ENCODE data around the gene CLEC16A.

CLEC16A gene

DNA sequence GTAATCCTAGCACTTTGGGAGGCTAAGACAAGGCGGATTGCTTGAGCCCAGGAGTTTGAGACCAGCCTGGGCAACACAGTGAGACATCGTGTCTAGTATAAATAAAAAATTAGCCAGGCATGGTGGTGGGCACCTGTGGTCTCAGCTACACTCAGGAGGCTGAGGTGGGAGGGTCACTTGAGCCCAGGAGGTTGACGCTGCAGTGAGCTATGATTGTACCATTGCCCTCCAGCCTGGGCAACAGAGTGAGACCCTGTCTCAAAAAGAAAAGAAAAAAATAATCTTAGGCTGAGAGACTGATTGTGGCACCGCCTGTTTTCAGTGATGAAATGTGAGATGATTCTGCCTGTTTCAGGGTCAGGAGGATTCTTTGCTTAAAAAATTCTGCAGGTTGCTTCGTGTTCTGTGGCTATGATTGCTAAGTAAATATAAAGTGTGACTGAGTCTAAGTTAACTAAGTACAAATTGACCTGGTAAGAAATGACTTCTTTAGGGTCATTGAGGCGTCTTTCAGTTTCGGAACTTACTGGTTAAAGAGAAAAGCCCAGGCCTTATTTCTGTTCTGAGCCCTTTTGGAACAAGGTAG is 183.3 kb downstream of the CLEC16A start:
- no peaks in the 10 kb centered on the region for H3K9me3 ChIP-seq (ENCODE audit: control insufficient read depth, low read length)
- no peak overlapping the region for H3K9ac ChIP-seq (ENCODE audit: low read length)
- H3K36me3 ChIP-seq (ENCODE audit: control insufficient read depth, insufficient read depth, low read length), result no peaks in the 10 kb centered on the region
- no peak overlapping the region for H3K4me3 ChIP-seq (ENCODE audit: low read length)
- no peaks in the 10 kb centered on the region for H3K27me3 ChIP-seq (ENCODE audit: control insufficient read depth, insufficient read depth, low read length)
- H3K4me1 ChIP-seq (ENCODE audit: control insufficient read depth, insufficient read depth, low read length), result peaks cover 11% of the 10 kb centered on the region

DNA sequence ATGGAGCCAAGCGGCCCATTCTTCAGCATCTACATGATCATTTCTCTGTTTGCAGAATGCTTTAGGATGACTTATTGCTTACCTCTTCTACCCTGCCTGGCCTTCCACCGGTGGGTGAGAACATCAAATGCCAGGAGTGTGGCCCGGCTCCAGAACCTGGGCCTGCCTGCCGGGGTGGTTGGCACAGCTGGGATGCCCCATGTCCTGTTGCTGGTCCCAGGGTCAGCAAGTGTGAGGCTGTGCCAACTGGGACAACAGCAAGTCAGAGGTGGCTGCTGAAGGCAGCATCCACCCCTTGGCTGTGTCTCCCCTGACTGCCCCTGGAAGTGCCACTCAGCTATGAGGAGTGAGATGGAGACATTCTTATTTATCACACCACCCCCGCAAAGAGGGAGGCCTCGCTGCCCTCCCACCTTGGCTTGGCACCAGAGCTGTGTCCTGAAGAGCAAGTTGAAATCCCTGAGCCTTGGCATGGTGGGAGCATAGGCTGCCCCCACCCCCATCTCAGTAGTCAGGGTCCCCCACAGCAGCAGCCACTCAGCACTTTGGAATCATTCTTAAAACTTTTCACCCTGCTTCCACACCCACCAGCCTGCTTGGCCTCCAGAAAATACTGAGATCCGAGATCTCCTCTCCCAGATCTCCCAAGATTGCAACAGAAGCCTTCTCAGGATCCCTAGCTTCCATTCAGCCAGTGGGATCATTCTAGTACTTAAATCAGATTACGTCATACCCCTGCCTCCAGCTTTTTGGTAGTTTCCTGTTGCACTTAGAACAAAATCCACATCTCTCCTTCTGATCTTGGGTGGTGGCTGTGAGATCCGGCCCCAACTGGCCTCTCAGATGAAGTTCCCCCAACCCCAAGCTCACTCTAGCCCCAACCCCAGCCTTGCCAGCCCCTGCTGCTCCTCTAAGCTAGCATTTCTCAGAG is 184.1 kb downstream of the CLEC16A start:
- Histone ChIP-seq H3K36me3 (ENCODE audit: control insufficient read depth, insufficient read depth, low read length) (no peaks in the 10 kb centered on the region), H3K9ac (ENCODE audit: low read length) (no peak overlapping the region), H3K4me1 (ENCODE audit: control insufficient read depth, insufficient read depth, low read length) (peaks cover 18% of the 10 kb centered on the region), H3K27me3 (ENCODE audit: control insufficient read depth, insufficient read depth, low read length) (no peaks in the 10 kb centered on the region), H3K4me3 (ENCODE audit: low read length) (no peak overlapping the region), H3K9me3 (ENCODE audit: control insufficient read depth, low read length) (no peaks in the 10 kb centered on the region)

DNA sequence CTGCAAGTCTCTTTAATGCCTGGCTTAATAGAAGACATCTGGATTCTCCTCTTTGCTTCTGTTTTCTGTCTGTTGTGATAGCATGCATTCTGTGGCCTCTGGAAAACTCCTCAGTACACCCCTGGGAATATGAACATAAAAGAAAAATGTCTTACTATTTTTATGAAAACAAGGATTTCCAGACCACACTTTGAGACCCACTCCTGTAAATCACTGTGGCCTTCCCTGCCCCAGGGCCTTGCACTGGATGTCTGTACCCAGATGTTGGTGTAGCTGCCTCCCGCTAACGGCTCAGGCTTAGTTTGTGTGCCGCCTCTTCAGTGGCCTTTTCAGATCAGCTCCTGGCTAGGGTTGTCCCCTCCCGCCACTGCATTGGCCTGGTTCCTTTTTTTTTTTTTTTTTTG is 185.0 kb downstream of the CLEC16A start:
- Histone ChIP-seq H3K4me3 (ENCODE audit: low read length) (no peak overlapping the region), H3K27me3 (ENCODE audit: control insufficient read depth, insufficient read depth, low read length) (no peaks in the 10 kb centered on the region), H3K36me3 (ENCODE audit: control insufficient read depth, insufficient read depth, low read length) (no peaks in the 10 kb centered on the region), H3K4me1 (ENCODE audit: control insufficient read depth, insufficient read depth, low read length) (peaks cover 25% of the 10 kb centered on the region), H3K9me3 (ENCODE audit: control insufficient read depth, low read length) (no peaks in the 10 kb centered on the region), H3K9ac (ENCODE audit: low read length) (no peak overlapping the region)

DNA sequence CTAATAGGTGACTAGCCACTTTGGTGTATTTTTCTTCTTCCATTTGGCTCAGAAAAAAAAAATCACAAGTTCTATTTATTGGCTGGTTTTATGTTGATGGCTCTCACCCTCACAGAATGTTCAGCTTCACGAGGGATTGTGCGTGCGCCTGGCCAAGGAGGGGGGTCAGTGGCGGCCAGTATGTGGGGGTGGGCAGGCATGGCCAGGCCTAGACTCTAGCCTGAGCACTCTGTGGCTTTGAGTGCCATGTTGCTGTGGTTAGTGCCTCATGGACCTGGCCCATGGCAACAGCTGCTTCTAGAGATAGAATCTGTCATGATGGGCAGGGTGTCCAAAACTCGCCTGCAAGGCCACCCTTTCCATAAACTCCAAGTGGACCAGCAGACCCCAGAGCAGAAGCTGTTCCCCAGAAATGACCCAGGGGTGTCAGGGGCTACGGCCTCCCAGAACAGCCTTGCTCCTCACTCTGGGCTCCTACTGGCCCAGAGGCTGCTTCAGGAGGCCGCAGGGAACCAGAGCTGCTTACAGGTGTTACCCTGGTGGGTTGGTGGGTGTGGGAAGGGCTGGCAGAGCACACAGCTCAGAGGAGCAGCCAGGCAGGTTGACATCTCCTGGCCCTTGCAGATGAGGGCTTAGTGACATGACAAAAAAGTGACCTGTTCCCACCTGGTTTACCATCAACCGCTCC is 186.8 kb downstream of the CLEC16A start:
- Histone ChIP-seq H3K4me1 (ENCODE audit: control insufficient read depth, insufficient read depth, low read length) (peaks cover 25% of the 10 kb centered on the region), H3K27me3 (ENCODE audit: control insufficient read depth, insufficient read depth, low read length) (no peaks in the 10 kb centered on the region), H3K9ac (ENCODE audit: low read length) (no peak overlapping the region), H3K9me3 (ENCODE audit: control insufficient read depth, low read length) (no peaks in the 10 kb centered on the region), H3K4me3 (ENCODE audit: low read length) (no peak overlapping the region), H3K36me3 (ENCODE audit: control insufficient read depth, insufficient read depth, low read length) (no peaks in the 10 kb centered on the region)

DNA sequence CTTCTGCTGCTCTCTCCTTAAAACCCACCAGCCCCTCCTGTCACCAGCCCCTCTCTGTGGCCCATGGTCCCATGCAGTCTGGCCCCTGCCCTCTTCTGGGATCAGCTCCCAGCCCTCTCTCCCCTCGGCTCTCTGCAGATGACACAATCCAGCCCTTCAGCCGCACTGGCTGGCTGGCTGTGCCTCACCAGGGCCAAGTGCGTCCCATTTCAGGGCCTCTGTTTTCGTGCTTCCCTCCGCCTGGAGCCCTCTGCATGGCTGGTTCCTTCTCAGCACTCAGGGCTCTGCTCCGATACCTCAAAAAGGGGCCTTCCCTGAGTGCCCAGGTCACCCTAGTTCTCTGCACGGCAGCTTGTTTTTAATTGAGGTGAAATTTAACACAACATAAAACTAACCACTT is 187.3 kb downstream of the CLEC16A start:
- peaks cover 25% of the 10 kb centered on the region for H3K4me1 ChIP-seq (ENCODE audit: control insufficient read depth, insufficient read depth, low read length)
- no peak overlapping the region for H3K4me3 ChIP-seq (ENCODE audit: low read length)
- no peaks in the 10 kb centered on the region for H3K36me3 ChIP-seq (ENCODE audit: control insufficient read depth, insufficient read depth, low read length)
- no peak overlapping the region for H3K9ac ChIP-seq (ENCODE audit: low read length)
- H3K27me3 ChIP-seq (ENCODE audit: control insufficient read depth, insufficient read depth, low read length), result no peaks in the 10 kb centered on the region
- H3K9me3 ChIP-seq (ENCODE audit: control insufficient read depth, low read length), result no peaks in the 10 kb centered on the region

DNA sequence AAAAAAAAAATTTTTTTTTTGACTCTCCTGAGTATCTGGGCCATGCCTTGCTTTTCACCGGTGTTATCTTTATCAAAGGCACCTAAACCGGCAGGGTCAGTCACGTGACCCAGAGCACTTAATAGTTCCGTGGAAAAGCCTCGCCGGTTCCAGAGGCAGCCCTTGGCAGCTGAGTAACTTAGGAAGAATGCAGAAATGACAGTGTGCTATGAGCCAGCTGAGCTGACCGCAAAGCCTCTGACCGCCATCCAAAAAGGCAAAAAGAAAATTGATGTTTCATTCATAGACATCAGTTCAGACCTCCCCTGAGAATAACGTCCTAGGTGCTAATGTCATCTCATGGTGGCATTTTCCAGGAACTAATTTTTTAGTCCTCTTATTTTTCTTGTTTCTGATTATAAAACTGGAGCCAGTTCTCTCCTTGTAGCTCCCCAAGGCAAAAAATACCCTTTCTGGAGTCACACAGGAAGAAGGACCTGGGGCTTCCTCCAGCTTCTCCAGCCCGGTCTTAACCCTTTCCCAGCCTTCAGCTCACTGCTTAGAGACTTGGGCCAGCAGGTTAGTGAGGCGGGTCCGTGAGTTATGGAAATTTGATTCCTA is 189.1 kb downstream of the CLEC16A start:
- H3K27me3 ChIP-seq (ENCODE audit: control insufficient read depth, insufficient read depth, low read length), result no peaks in the 10 kb centered on the region
- peaks cover 22% of the 10 kb centered on the region for H3K4me1 ChIP-seq (ENCODE audit: control insufficient read depth, insufficient read depth, low read length)
- no peak overlapping the region for H3K9ac ChIP-seq (ENCODE audit: low read length)
- no peaks in the 10 kb centered on the region for H3K36me3 ChIP-seq (ENCODE audit: control insufficient read depth, insufficient read depth, low read length)
- no peak overlapping the region for H3K4me3 ChIP-seq (ENCODE audit: low read length)
- H3K9me3 ChIP-seq (ENCODE audit: control insufficient read depth, low read length), result no peaks in the 10 kb centered on the region

DNA sequence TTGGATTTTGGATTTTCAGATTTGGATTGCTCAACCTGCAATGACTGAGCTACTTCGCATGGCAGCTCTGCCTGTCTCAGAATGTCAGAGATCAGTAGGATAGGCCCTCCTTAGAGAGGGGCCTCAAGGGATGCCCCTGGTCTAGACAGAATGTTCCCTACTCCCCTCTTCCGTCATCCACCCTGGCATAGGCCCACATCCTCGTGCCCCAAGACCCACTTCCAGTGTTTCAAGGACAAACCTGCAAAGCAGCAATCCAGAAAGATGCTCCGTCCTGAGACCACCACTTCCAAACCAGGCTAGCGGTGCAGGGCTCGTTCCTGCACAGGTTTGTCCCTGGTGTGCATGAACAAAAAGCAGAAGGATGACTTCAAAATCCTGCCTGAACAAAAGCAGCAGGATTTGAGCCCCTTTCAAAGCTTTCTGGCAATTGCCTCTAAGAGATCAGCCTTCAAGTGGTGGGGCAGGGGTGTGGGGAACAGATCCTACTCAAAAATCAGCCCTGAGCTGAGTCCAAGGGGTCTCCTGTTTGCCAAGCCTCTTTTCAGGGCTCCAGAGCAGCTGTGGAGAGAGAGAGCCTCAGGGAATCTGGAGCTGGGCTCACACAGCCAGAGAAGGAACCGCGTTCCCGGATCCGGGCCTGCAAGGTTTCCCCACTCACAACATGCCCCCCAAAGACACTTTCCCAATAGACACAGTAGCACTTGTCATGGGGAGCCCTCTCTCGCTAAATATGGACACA is 190.5 kb downstream of the CLEC16A start:
- Histone ChIP-seq H3K4me1 (ENCODE audit: control insufficient read depth, insufficient read depth, low read length) (peaks cover 18% of the 10 kb centered on the region), H3K9me3 (ENCODE audit: control insufficient read depth, low read length) (no peaks in the 10 kb centered on the region), H3K4me3 (ENCODE audit: low read length) (no peak overlapping the region), H3K9ac (ENCODE audit: low read length) (no peak overlapping the region), H3K27me3 (ENCODE audit: control insufficient read depth, insufficient read depth, low read length) (no peaks in the 10 kb centered on the region), H3K36me3 (ENCODE audit: control insufficient read depth, insufficient read depth, low read length) (no peaks in the 10 kb centered on the region)

DNA sequence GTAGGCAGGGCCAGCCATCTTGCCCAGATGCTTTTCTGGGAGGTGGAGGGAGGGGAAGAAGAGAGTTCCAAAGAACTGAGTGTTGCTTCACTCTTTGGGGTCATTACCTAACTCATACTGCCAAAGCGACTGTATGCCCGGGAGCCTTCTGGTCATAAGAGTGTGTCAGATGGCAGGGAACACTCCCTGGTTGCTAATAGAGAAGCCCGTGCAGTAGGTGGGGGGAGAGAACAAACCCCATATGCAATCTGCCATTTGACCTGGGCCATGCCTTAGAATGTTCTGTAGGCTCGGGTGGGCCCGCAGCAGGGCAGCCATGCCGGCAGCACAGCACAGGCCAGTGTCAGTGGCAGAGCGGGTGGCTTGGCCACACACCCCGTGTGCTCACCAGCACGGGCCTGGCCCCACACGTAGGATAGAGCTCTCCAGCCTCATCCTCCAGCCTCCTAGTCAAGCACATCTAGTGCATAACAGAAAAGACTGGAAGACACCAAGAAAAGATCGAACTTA is 191.2 kb downstream of the CLEC16A start:
- Histone ChIP-seq H3K9ac (ENCODE audit: low read length) (no peak overlapping the region), H3K4me3 (ENCODE audit: low read length) (no peak overlapping the region), H3K36me3 (ENCODE audit: control insufficient read depth, insufficient read depth, low read length) (no peaks in the 10 kb centered on the region), H3K4me1 (ENCODE audit: control insufficient read depth, insufficient read depth, low read length) (peaks cover 18% of the 10 kb centered on the region), H3K27me3 (ENCODE audit: control insufficient read depth, insufficient read depth, low read length) (no peaks in the 10 kb centered on the region), H3K9me3 (ENCODE audit: control insufficient read depth, low read length) (no peaks in the 10 kb centered on the region)

DNA sequence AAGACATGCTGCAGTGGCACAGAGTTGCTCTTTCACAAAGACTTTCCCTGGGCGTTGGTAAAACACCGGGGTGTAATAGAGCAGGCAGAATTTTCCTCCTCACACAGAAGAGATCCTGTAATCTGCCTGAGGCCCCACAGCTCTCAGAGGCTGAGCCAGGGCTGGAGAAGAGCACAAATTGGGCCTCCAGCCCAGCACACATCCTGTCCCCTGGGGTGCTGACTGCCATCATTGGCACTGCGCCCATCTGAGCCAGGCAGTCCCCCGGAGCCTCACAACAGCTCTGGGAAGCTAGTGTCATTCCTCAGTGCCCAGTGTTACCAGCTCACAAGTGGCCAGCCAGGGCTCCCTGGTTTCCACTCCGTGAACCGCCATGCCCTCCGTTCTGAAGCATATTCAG is 192.2 kb downstream of the CLEC16A start:
- H3K9ac ChIP-seq (ENCODE audit: low read length), result no peak overlapping the region
- no peaks in the 10 kb centered on the region for H3K9me3 ChIP-seq (ENCODE audit: control insufficient read depth, low read length)
- no peak overlapping the region for H3K4me3 ChIP-seq (ENCODE audit: low read length)
- H3K4me1 ChIP-seq (ENCODE audit: control insufficient read depth, insufficient read depth, low read length), result peaks cover 18% of the 10 kb centered on the region
- H3K27me3 ChIP-seq (ENCODE audit: control insufficient read depth, insufficient read depth, low read length), result no peaks in the 10 kb centered on the region
- no peaks in the 10 kb centered on the region for H3K36me3 ChIP-seq (ENCODE audit: control insufficient read depth, insufficient read depth, low read length)

DNA sequence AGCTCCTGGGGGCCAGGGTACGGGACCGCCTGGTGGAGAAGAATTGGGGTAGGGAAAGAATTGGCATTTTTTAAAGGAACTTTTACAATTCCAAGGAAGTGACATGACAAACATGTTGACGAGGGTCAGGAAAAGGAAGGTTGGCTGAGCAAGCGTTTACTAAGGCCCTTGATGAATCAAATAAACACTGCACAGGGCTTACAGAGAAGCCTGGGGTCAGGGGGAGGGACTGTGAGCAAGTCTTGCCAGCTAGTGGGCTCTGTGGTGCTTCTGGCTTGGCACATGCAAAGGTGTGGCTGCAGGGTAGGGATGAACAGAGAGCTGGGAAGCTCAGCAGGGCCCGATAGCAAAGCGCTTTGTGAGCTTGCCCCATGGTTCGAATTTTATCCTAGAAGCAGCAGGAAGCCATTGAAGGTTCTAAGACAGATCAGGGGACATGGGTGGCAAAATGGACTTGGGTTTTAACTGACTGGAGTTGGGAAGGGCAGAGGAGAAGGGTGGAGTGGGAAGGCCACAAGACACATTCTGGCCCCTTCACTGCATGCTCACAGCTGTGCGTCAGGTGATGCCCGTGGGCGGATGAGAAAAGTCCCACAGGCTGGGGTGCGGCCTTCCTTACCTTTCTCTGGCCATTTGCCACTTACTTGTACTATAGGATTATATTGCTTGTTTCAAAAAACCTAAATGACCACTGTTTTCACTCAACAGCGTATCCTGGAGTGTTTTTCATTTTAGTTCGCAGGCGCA is 193.8 kb downstream of the CLEC16A start:
- H3K9ac ChIP-seq (ENCODE audit: low read length), result no peak overlapping the region
- peaks cover 9% of the 10 kb centered on the region for H3K4me1 ChIP-seq (ENCODE audit: control insufficient read depth, insufficient read depth, low read length)
- H3K9me3 ChIP-seq (ENCODE audit: control insufficient read depth, low read length), result no peaks in the 10 kb centered on the region
- no peaks in the 10 kb centered on the region for H3K36me3 ChIP-seq (ENCODE audit: control insufficient read depth, insufficient read depth, low read length)
- H3K27me3 ChIP-seq (ENCODE audit: control insufficient read depth, insufficient read depth, low read length), result no peaks in the 10 kb centered on the region
- H3K4me3 ChIP-seq (ENCODE audit: low read length), result no peak overlapping the region

All from mucosa of stomach (tissue), 1 donor.